T-helper 1 cell treated with Interleukin-12 subunit alpha and Interleukin-12 subunit beta and Interleukin-4 antibody, amounts not matched to agents 30 μg/mL and 1 μg/mL, for 36 hours (primary cell): Measurements from ENCODE around the gene DNM3.

ENCODE experiments used
- H3K27ac Mint-ChIP-seq: one replicate; pipeline ENCODE4 v1.8.0; 2021; ENCODE audit warnings: mild to moderate bottlenecking, mixed read lengths
- H3K27me3 Mint-ChIP-seq: one replicate; pipeline ENCODE4 v1.8.0; 2021; ENCODE audit warnings: low read depth, mixed read lengths
- H3K36me3 Mint-ChIP-seq: one replicate; pipeline ENCODE4 v1.8.0; 2021; ENCODE audit warnings: low read depth, mixed read lengths
- H3K4me1 Mint-ChIP-seq: one replicate; pipeline ENCODE4 v1.8.0; 2021; ENCODE audit warnings: low read depth, mixed read lengths
- H3K4me3 Mint-ChIP-seq: one replicate; pipeline ENCODE4 v1.8.0; 2021; ENCODE audit warnings: mild to moderate bottlenecking, moderate library complexity, mixed read lengths
- H3K9me3 Mint-ChIP-seq: one replicate; pipeline ENCODE4 v1.8.0; 2021; ENCODE audit warnings: mixed read lengths

Gene DNM3

DNA sequence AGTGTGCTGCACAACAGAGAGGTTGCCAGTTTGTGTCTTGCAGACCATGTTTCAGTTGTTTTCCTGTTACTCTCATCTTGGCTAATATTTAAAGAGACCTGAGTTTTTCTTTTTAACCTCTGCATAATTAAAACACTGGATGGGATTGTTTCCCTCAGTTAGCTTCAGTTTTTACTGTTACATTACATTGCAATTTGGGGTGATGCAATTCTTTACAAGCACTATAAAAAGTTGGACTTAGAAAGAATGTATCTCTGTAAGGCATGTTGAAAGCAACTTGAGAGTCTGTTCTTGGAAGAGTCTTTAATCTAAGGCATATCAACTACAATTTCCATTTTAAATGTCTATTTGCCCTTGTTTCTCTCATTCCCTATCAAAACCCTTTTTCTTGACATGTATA, 99.1 kb downstream of the DNM3 start:
- no peak overlapping the region for H3K27ac Mint-ChIP-seq
- H3K4me3 Mint-ChIP-seq: no peak overlapping the region
- no peaks in the 10 kb centered on the region for H3K36me3 Mint-ChIP-seq
- no peaks in the 10 kb centered on the region for H3K4me1 Mint-ChIP-seq
- no peaks in the 10 kb centered on the region for H3K9me3 Mint-ChIP-seq
- H3K27me3 Mint-ChIP-seq: peaks cover 10% of the 10 kb centered on the region

DNA sequence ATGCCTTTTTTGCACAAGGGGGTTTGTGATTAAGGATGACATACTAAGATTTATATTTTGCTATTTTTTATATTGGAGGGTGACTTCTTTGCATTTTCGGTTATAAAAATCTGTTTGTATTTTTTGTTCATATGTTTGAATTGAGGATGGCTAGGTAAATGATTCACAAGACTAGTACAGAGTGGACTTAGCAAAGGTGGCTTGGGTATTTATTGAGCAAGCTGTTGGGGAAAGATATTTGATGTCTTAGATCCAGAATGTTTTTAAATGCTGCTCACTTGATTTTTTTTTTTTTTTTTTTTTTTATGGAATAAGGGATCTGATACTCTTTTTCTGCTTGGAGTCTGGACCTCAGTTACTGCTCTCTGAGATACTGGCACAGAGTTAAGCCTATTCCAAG, 100.6 kb downstream of the DNM3 start:
- Mint-ChIP-seq H3K27ac (no peak overlapping the region), H3K4me3 (no peak overlapping the region), H3K9me3 (no peaks in the 10 kb centered on the region), H3K4me1 (no peaks in the 10 kb centered on the region), H3K36me3 (no peaks in the 10 kb centered on the region), H3K27me3 (peaks cover 10% of the 10 kb centered on the region)

DNA sequence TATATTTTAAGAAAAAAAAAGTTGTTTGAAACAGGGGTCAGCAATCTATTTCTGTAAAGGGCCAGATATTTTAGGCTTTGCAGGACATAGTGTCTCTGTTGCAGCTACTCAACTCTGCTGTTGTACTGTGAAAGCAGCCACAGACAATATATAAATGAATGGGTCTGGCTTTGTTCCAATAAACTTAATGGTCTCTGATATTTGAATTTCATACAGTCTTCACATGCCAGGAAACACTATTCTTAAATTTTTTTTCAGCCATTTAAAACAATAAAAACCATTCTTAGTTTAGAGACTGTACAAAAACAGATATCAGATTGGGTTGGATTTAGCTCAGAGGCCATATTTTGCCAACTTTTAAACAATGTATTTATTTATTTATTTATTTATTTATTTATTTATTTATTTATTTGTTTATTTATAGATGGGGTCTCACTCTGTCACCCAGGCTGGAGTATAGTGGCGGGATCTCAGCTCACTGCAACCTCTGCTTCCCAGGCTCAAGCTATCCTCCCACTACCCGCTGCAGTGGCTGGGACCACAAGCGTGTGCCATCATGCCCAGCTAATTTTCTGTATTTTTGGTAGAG, 102.8 kb downstream of the DNM3 start:
- no peak overlapping the region for H3K4me3 Mint-ChIP-seq
- no peaks in the 10 kb centered on the region for H3K36me3 Mint-ChIP-seq
- H3K27me3 Mint-ChIP-seq: peaks cover 9% of the 10 kb centered on the region
- no peaks in the 10 kb centered on the region for H3K9me3 Mint-ChIP-seq
- no peak overlapping the region for H3K27ac Mint-ChIP-seq
- H3K4me1 Mint-ChIP-seq: no peaks in the 10 kb centered on the region

DNA sequence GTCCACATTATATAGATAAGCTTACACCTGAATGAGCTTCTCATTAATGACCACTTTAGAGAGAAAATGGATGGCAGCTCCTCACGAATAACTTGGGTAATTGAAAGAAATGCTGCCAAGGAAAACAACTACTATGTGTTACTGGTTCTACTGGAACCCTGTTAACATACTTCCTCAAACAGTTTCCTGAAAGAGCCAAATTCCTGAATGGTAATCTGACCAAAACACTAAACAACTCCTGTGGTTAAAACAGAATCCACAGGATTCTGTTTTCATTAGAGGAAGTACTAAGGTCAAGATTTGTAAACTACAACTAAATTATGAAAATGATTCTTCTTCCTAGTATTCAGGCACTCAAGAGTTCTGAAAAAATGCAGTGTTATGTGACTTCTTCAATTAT, 107.2 kb downstream of the DNM3 start:
- no peak overlapping the region for H3K4me3 Mint-ChIP-seq
- no peaks in the 10 kb centered on the region for H3K36me3 Mint-ChIP-seq
- H3K4me1 Mint-ChIP-seq: no peaks in the 10 kb centered on the region
- no peaks in the 10 kb centered on the region for H3K9me3 Mint-ChIP-seq
- H3K27ac Mint-ChIP-seq: no peak overlapping the region
- H3K27me3 Mint-ChIP-seq: peaks cover 12% of the 10 kb centered on the region

DNA sequence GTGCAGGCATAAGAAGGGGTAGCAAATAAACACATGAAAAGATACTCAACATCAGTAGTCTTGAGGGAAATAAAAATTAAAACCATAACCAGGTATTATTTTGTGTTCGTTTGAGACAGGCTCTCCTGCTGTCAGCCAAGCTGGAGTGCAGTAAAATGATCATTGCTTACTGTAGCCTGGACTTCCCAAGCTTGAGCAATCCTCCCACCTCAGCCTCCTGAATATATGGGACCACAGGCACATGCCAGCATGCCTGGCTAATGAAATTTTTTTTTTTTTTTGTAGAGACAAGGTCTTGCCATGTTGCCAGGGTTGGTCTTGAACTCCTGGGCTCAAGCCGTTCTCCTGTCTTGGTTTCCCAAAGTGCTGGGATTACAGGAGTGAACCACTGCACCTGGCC, 108.0 kb downstream of the DNM3 start:
- H3K36me3 Mint-ChIP-seq: no peaks in the 10 kb centered on the region
- H3K9me3 Mint-ChIP-seq: no peaks in the 10 kb centered on the region
- H3K27me3 Mint-ChIP-seq: peaks cover 12% of the 10 kb centered on the region
- no peak overlapping the region for H3K27ac Mint-ChIP-seq
- H3K4me3 Mint-ChIP-seq: no peak overlapping the region
- H3K4me1 Mint-ChIP-seq: no peaks in the 10 kb centered on the region

DNA sequence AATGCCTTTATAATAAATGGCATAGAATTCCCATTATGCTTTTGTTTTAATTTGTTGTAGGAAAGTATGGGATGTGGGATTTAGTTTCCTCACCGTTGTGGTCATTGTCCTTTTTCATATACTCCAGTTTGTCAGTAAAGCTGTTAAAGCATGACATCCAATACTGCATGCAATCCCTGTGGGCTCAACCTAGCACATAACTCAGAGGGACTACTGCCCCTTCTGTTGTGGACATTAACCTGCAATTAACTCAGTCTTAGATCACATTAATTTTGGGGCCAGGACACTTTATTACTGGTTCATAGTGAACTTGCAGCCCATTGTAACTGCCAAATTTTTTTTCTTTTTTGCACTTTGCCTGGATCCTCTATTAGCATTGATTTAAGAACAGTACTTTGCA, 112.5 kb downstream of the DNM3 start:
- Mint-ChIP-seq H3K9me3 (no peaks in the 10 kb centered on the region), H3K27ac (no peak overlapping the region), H3K27me3 (peaks cover 12% of the 10 kb centered on the region), H3K4me1 (no peaks in the 10 kb centered on the region), H3K36me3 (no peaks in the 10 kb centered on the region), H3K4me3 (no peak overlapping the region)

DNA sequence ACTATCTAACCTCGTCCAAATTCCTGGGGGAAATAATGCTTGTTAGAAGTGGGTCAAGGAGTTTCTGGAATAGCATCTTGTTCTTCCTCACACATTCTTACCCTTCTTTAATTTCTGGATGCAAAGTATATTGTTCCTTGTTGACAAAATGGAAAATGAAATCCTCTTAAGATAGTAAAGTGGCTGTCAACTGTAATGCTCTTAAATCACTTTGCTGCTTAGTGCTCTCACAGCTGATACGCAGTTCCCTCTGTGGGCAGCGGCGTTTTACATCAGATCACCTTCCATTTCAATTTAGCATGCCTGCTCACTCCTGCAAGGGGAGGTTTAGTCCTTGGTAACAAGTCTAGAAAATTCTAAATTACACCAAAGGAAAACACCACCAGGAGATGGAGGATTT, 113.1 kb downstream of the DNM3 start:
- Mint-ChIP-seq H3K27ac (no peak overlapping the region), H3K9me3 (no peaks in the 10 kb centered on the region), H3K27me3 (peaks cover 12% of the 10 kb centered on the region), H3K4me3 (no peak overlapping the region), H3K4me1 (no peaks in the 10 kb centered on the region), H3K36me3 (no peaks in the 10 kb centered on the region)

DNA sequence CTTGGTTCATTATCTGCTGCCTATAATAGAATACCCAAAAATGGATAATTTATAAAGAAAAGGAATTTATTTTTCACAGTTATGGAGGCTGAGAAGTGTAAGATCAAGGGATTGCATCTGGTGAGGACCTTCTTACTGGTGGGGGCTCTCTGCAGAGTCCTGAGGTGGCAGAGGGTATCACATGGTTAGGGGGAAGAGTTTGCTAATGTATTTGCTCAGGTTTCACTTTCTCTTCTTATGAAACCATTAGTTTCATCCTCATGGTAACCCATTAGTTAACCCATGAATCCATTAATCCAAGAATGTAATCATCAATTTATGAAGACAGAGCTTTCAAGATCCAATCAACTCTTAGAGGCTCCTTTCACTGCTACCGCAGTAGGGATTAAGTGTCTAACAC, 120.6 kb downstream of the DNM3 start:
- H3K27ac Mint-ChIP-seq: no peak overlapping the region
- H3K9me3 Mint-ChIP-seq: no peaks in the 10 kb centered on the region
- no peaks in the 10 kb centered on the region for H3K27me3 Mint-ChIP-seq
- no peaks in the 10 kb centered on the region for H3K36me3 Mint-ChIP-seq
- H3K4me3 Mint-ChIP-seq: no peak overlapping the region
- peaks cover 2% of the 10 kb centered on the region for H3K4me1 Mint-ChIP-seq

DNA sequence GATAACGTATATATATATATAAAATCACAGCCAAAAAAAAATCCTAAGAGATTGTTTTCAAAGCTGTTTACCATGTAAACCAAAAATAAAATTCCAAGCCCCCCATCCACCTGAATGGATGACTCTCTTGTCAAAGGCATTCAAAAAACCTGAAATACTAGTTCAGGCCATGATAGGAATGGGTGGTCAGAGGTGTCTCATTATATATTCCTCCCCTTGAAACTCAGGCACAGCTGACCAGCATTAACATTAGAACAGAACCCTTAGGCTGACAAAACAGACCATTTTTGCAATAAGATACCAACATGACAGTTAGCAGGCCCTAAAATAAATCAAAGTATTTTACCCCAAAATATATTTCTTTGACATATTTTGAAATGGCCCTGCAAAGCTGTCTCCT, 122.5 kb downstream of the DNM3 start:
- H3K36me3 Mint-ChIP-seq: no peaks in the 10 kb centered on the region
- no peak overlapping the region for H3K27ac Mint-ChIP-seq
- no peaks in the 10 kb centered on the region for H3K9me3 Mint-ChIP-seq
- H3K27me3 Mint-ChIP-seq: no peaks in the 10 kb centered on the region
- peaks cover 2% of the 10 kb centered on the region for H3K4me1 Mint-ChIP-seq
- H3K4me3 Mint-ChIP-seq: no peak overlapping the region

DNA sequence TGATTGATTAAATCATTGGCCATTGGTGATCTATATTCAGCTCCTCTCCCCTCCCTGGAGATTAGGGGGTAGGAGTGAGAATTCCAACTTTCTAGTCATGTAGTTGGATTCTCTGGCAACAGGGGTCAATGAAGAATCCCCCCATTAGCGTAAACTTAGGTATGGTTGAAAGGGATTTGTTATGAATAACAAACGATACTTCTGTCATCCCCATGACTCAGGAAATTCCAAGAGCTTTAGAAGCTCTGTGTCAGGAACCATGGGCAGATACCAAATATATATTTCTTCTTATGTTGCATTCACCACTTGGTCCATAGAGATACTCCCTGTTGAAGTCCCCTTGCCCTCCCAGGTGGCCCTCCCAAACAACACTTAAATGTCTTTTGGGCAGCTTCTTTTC, 124.5 kb downstream of the DNM3 start:
- Mint-ChIP-seq H3K9me3 (no peaks in the 10 kb centered on the region), H3K4me1 (peaks cover 2% of the 10 kb centered on the region), H3K36me3 (no peaks in the 10 kb centered on the region), H3K27ac (no peak overlapping the region), H3K4me3 (no peak overlapping the region), H3K27me3 (no peaks in the 10 kb centered on the region)

DNA sequence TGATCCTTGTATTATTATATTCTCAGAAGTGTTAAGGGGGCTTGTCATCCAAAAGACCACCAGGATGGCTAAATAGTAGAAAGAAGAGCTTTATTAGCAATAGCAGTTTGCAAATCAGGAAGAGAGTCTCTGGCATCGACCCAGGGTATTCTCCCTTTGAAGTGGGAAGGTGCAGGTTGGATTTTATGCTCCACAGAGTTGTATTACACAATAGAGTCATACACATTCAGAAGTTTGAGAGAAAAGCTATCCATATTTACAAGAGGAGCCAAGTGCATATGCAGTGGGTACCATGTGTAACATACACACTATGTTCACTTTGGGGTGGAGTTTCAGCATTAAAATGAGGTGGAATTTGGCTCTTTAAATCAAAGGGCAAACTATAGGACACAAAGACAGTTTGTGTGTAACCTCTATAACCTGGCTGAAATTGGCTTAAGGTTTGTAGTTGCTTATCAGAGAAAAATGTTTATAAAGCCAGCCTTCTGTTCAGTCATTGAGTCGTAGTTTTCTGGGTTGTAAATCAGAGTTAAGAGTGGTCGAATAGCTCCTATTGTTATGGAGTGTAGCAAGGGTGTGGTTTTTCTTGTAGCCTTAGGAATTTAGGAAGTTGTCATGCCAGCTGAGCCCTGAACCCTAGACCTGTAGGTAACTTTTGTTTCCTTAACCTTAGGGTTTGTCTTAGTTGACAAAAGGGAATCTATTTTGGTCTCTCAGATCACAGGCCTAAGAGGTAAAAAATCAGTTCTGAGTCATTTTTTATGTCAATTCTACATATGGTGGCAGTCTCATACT, 125.3 kb downstream of the DNM3 start:
- no peaks in the 10 kb centered on the region for H3K9me3 Mint-ChIP-seq
- H3K27me3 Mint-ChIP-seq: peaks cover 5% of the 10 kb centered on the region
- no peak overlapping the region for H3K27ac Mint-ChIP-seq
- no peak overlapping the region for H3K4me3 Mint-ChIP-seq
- peaks cover 2% of the 10 kb centered on the region for H3K4me1 Mint-ChIP-seq
- no peaks in the 10 kb centered on the region for H3K36me3 Mint-ChIP-seq

DNA sequence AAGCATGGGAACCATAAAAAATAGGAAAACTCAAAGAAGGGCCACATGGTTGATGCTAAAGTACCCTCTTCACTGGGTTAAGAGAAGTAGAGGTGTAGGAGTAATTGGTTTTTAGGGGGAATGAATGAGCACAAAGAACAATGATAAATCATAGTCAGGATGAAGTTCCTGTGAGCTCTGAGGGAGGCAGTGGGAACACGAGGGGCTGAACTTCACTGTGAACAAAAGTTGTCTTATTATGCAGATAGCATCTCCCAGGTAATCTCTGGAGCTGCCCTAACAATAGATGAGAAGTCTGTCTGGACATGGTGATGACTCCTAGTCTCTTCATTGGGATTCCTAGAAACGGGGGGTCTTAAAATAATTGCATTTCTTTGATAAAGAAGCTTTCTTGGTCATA, 127.9 kb downstream of the DNM3 start:
- Mint-ChIP-seq H3K27ac (no peak overlapping the region), H3K4me1 (no peaks in the 10 kb centered on the region), H3K4me3 (no peak overlapping the region), H3K9me3 (no peaks in the 10 kb centered on the region), H3K36me3 (no peaks in the 10 kb centered on the region), H3K27me3 (peaks cover 11% of the 10 kb centered on the region)

DNA sequence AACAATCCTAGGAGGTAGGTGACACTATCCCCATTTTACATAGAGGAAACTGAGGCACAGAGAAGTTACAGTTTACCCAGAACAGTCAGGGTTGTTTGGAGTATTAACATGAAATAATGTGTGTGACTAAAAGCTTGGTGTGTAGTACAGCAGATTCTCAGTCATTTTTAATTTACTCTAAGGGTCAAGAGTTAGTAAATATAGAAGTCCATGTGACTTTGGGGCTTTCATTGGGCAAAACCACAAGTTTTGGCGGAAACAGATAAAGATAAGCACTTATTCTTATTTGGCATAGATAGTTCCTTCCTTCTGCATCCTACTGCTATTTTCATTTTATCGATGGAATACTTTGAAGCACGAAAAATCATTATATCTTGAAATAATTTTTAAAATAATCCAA, 128.5 kb downstream of the DNM3 start:
- no peak overlapping the region for H3K27ac Mint-ChIP-seq
- H3K27me3 Mint-ChIP-seq: peaks cover 11% of the 10 kb centered on the region
- H3K4me3 Mint-ChIP-seq: no peak overlapping the region
- no peaks in the 10 kb centered on the region for H3K9me3 Mint-ChIP-seq
- no peaks in the 10 kb centered on the region for H3K36me3 Mint-ChIP-seq
- no peaks in the 10 kb centered on the region for H3K4me1 Mint-ChIP-seq

DNA sequence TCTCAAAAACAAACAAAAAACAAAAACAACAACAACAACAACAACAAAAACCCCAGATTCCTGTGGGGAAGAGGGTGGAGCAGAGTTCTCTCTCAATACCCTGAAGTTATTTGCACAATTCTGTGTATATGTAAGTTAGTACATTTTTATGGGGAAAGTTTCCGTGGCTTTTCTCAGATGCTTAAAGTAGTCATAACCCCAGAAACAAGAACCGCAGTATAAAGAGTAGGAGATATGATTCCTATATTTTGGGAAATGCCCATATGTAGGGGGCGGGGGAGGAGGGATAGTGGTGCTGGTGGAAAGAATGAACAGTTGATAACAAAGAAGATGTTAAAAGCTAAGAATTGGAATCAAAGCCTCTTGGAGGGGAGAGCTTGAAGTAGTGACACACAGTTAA, 131.5 kb downstream of the DNM3 start:
- Mint-ChIP-seq H3K9me3 (peaks cover 4% of the 10 kb centered on the region), H3K4me3 (no peak overlapping the region), H3K27ac (no peak overlapping the region), H3K27me3 (peaks cover 11% of the 10 kb centered on the region), H3K36me3 (no peaks in the 10 kb centered on the region), H3K4me1 (no peaks in the 10 kb centered on the region)

DNA sequence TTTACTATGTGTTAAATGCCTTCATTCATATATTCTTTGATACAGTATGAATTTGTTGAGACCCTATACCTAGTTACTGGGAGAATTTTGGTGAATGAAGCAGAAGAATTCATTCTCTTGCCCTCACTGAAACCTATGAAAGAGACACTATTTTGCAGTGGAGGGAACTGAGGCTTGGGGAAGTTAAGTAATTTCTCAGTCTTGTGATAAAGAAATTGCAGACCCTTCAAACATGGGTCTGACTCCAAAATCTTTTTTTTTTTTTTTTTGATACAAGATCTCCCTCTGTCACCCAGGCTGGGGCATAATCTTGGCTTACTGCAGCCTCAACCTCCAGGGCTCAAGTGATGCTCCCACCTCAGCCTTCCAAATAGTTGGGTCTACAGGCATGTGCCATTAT, 132.1 kb downstream of the DNM3 start:
- peaks cover 11% of the 10 kb centered on the region for H3K27me3 Mint-ChIP-seq
- H3K9me3 Mint-ChIP-seq: peaks cover 4% of the 10 kb centered on the region
- no peaks in the 10 kb centered on the region for H3K4me1 Mint-ChIP-seq
- no peak overlapping the region for H3K4me3 Mint-ChIP-seq
- no peak overlapping the region for H3K27ac Mint-ChIP-seq
- H3K36me3 Mint-ChIP-seq: no peaks in the 10 kb centered on the region
